ENCODE results near the gene MRPL38. TPM values are rescaled to one million over a fixed set of nuclear protein-coding genes. Genes with fewer than 3 reads are reported as not detected.

Gene MRPL38
- total and polyA plus RNA-seq, 4 donors: 23.0 to 63.9 (median 50.5) TPM

DNA sequence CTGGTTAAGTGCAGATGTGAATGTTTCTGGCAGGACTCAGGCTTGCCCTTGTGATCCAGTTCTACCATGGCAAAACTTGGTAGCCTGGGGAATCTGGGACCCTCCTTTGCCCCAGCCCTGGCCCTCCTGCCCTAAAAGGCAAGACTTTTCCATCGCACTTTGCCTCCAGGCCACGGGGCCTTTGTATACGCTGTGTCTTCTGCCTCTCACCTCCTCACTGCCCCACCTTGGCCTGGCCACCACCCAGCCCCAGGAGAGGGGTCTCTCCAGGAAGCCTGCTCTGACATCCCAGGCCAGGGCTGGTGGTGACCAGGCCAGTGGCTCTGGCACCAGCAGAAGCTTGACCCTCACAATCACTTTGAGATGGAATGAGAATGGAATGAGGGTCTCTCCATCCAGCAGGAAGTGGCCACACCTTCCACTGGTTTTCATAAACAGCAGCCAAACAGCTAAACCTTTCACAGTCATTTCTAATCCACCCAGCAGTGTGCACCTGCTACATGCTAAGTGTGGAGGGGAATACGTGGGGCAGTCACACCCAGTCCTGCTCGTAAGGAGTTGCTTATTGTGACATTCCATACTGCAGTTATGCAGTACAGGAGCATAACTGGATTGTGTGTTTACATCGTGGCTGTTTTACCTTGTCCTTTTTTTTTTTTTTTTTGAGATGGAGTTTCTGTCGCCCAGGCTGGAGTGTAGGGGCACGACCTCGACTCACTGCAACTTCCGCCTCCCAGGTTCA, 1.6 kb upstream of the MRPL38 start:
- Histone ChIP-seq H3K9ac (ENCODE audit: low read depth in 1 of 2, low read length in 2 of 2) (no peak overlapping the region), H3K4me1 (ENCODE audit: control insufficient read depth in 4 of 4, insufficient read depth in 4 of 4, low read length in 3 of 4) (peaks cover 5 to 21% (median 10%) of the 10 kb centered on the region in 4 donors), H3K27ac (ENCODE audit: low read depth in 1 of 2, low read length in 2 of 2) (no peak overlapping the region), H3K27me3 (ENCODE audit: control insufficient read depth in 4 of 4, insufficient read depth in 4 of 4, low read length in 3 of 4) (no peaks in the 10 kb centered on the region), H3K9me3 (ENCODE audit: control insufficient read depth in 4 of 4, low read length in 3 of 4) (no peaks in the 10 kb centered on the region), H3K4me3 (ENCODE audit: low read depth in 1 of 3, low read length in 3 of 3) (no peak overlapping the region), H3K36me3 (ENCODE audit: control insufficient read depth in 4 of 4, insufficient read depth in 3 of 4, low read depth in 1 of 4, low read length in 3 of 4) (peaks cover under 1 to 7% (median 3%) of the 10 kb centered on the region in 4 donors)
- 91% methylated on average over 10 of the region's 10 CpGs for WGBS
- no peak for DNase-seq (ENCODE audit: low spot score)
- TF ChIP-seq, protein P1, sequence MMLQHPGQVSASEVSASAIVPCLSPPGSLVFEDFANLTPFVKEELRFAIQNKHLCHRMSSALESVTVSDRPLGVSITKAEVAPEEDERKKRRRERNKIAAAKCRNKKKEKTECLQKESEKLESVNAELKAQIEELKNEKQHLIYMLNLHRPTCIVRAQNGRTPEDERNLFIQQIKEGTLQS (IDR thresholded peaks at IDR 0.05): no peak
- TF ChIP-seq REST (IDR thresholded peaks at IDR 0.05) (no peak), HNF4G (IDR thresholded peaks at IDR 0.05) (no peak), EGR1 (IDR thresholded peaks at IDR 0.05; ENCODE audit: low read depth in 2 of 2) (no peak), JUND (IDR thresholded peaks at IDR 0.05) (no peak), NR2F2 (IDR thresholded peaks at IDR 0.05) (no peak), HNF4A (conservative IDR thresholded peaks at IDR 0.05) (no peak), FOXA2 (IDR thresholded peaks at IDR 0.05) (no peak), RXRA (IDR thresholded peaks at IDR 0.05) (no peak), FOXA1 (IDR thresholded peaks at IDR 0.05) (no peak)
- TF ChIP-seq, protein P2, sequence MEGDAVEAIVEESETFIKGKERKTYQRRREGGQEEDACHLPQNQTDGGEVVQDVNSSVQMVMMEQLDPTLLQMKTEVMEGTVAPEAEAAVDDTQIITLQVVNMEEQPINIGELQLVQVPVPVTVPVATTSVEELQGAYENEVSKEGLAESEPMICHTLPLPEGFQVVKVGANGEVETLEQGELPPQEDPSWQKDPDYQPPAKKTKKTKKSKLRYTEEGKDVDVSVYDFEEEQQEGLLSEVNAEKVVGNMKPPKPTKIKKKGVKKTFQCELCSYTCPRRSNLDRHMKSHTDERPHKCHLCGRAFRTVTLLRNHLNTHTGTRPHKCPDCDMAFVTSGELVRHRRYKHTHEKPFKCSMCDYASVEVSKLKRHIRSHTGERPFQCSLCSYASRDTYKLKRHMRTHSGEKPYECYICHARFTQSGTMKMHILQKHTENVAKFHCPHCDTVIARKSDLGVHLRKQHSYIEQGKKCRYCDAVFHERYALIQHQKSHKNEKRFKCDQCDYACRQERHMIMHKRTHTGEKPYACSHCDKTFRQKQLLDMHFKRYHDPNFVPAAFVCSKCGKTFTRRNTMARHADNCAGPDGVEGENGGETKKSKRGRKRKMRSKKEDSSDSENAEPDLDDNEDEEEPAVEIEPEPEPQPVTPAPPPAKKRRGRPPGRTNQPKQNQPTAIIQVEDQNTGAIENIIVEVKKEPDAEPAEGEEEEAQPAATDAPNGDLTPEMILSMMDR (IDR thresholded peaks at IDR 0.05; ENCODE audit: low read depth, low read length, missing input control): no peak

GRCh38 chr17:75902406-75902805, 2.3 kb downstream of the MRPL38 start:
- Histone ChIP-seq H3K9ac (ENCODE audit: low read depth in 1 of 2, low read length in 2 of 2) (no peak overlapping the region), H3K4me3 (ENCODE audit: low read depth in 1 of 3, low read length in 3 of 3) (no peak overlapping the region), H3K36me3 (ENCODE audit: control insufficient read depth in 4 of 4, insufficient read depth in 3 of 4, low read depth in 1 of 4, low read length in 3 of 4) (peaks cover 6 to 26% (median 13%) of the 10 kb centered on the region in 4 donors), H3K27me3 (ENCODE audit: control insufficient read depth in 4 of 4, insufficient read depth in 4 of 4, low read length in 3 of 4) (no peaks in the 10 kb centered on the region), H3K9me3 (ENCODE audit: control insufficient read depth in 4 of 4, low read length in 3 of 4) (no peaks in the 10 kb centered on the region), H3K27ac (ENCODE audit: low read depth in 1 of 2, low read length in 2 of 2) (no peak overlapping the region), H3K4me1 (ENCODE audit: control insufficient read depth in 4 of 4, insufficient read depth in 4 of 4, low read length in 3 of 4) (peaks cover 5 to 40% (median 27%) of the 10 kb centered on the region in 4 donors)
- WGBS: 98% methylated on average over 6 of the region's 6 CpGs
- no peak for DNase-seq (ENCODE audit: low spot score)
- TF ChIP-seq MAX (IDR thresholded peaks at IDR 0.05) (no peak), RAD21 (IDR thresholded peaks at IDR 0.05) (no peak), GABPA (IDR thresholded peaks at IDR 0.05 in 1 of 2, conservative IDR thresholded peaks at IDR 0.05 in 1 of 2) (no peak), TAF1 (conservative IDR thresholded peaks at IDR 0.05) (no peak), YY1 (IDR thresholded peaks at IDR 0.05) (no peak), JUND (IDR thresholded peaks at IDR 0.05) (no peak), EGR1 (IDR thresholded peaks at IDR 0.05; ENCODE audit: low read depth in 2 of 2) (no peak), FOXA1 (IDR thresholded peaks at IDR 0.05) (no peak), FOXA2 (IDR thresholded peaks at IDR 0.05) (no peak), HNF4G (IDR thresholded peaks at IDR 0.05) (no peak), REST (IDR thresholded peaks at IDR 0.05) (no peak)
- TF ChIP-seq, protein P3, sequence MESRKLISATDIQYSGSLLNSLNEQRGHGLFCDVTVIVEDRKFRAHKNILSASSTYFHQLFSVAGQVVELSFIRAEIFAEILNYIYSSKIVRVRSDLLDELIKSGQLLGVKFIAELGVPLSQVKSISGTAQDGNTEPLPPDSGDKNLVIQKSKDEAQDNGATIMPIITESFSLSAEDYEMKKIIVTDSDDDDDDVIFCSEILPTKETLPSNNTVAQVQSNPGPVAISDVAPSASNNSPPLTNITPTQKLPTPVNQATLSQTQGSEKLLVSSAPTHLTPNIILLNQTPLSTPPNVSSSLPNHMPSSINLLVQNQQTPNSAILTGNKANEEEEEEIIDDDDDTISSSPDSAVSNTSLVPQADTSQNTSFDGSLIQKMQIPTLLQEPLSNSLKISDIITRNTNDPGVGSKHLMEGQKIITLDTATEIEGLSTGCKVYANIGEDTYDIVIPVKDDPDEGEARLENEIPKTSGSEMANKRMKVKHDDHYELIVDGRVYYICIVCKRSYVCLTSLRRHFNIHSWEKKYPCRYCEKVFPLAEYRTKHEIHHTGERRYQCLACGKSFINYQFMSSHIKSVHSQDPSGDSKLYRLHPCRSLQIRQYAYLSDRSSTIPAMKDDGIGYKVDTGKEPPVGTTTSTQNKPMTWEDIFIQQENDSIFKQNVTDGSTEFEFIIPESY (IDR thresholded peaks at IDR 0.05): no peak
- TF ChIP-seq, protein P2 (IDR thresholded peaks at IDR 0.05; ENCODE audit: low read depth, low read length, missing input control): no peak
